HG03442 (cell line): ENCODE measurements around the gene HNRNPM.
"Not testable (repeated sequence)": the region's sequence is repeated elsewhere in the genome, so short reads cannot be mapped to it uniquely, and the experiment has no call there.

Experiments
- ATAC-seq: cut with Tn5 transposase; IDR thresholded peaks from one replicate; pipeline ENCODE4 v1.9.1; 2021; ENCODE audit warnings: mild to moderate bottlenecking, moderate library complexity; ENCODE audit not compliant: unreplicated experiment

Gene HNRNPM

DNA sequence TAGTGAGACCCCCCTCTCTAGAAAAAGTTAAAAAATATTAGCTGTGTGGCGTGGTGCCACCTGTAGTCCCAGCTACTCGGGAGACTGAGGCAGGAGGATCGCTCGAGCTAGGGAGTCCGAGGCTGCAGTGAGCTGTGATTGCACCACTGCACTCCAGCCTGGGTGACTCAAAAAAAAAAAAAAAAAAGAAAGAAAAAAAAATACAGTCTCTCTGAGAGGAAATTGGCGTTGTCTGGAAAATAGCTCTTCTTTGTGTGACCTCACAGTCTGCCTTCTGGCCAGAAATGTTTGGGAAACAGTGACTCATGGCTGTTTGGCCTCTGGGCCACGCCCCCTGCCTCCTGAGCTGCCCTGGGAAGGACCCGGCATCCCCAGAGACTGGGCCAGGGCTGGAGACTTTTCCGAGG lies 21.0 kb upstream of the HNRNPM start:
- no peak for ATAC-seq

DNA sequence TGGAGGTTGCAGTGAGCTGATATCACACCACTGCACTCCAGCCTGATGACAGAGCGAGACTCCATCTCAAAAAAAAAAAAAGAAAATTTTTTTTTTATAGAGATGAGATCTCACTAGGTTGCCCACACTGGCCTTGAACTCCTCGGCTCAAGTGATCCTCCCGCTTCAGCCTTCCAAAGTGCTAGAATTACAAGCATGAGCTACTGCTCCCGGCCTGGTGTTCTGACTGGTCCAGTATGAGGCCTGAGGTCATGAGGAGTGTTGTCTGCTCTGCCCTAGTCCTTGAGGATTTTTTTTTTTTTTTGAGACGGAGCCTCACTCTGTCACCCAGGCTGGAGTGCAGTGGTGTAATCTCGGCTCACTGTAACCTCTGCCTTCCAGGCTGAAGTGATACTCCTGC lies 19.4 kb upstream of the HNRNPM start:
- ATAC-seq: not testable (repeated sequence)

DNA sequence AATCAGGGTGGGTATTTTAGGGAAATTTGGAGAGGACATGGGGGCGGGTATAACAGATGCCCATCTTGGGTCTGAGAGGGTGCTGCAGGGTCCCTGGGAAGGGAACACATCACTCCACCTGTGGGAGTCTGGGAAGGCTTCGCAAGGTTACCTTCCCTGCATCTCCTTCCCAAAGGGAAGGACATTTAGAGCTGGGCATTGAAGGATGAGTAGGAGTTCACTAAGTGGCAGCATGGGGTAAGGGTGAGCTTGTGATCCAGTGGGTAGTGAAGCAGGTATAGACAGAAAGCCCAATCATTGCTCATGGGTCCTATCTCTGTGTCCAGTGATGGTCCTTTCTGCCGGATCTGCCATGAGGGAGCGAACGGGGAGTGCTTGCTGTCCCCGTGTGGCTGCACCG lies 18.5 kb upstream of the HNRNPM start:
- ATAC-seq: no peak

DNA sequence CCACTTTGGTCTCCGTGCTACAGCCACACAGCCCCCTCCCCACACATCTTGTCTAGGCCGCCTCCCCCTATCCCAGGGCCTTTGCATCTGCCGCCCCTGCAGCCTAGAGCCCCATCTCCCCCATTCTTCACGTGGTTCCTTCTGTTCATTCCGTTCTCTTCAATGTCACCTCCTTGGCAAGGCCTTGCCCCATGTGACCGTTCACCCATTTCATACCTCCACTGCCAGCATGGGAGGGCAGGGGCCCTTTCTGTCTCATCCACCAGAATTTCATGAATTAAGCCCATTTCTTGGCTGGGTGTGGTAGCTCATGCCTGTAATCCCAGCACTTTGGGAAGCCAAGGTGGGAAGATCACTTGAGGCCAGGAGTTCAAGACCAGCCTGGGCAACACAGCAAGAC lies 15.7 kb upstream of the HNRNPM start:
- no peak for ATAC-seq

DNA sequence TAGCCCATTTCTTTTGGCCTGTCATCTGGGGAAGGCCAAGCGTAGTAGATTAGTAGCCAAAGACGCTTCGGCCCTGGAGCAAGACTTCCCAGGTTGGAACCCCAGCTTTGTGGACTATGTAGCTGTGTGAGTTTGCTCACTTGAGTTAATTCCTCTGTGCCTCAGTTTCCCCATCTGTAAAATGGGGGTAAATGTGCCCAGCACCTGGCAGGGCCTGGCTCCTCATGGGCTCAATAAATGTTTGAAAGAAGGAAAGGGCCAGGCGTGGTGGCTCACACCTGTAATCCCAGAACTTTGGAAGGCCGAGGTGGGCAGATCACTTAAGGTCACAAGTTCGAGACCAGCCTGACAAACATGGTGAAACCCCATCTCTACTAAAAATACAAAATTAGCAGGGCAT lies 14.9 kb upstream of the HNRNPM start:
- ATAC-seq: no peak

DNA sequence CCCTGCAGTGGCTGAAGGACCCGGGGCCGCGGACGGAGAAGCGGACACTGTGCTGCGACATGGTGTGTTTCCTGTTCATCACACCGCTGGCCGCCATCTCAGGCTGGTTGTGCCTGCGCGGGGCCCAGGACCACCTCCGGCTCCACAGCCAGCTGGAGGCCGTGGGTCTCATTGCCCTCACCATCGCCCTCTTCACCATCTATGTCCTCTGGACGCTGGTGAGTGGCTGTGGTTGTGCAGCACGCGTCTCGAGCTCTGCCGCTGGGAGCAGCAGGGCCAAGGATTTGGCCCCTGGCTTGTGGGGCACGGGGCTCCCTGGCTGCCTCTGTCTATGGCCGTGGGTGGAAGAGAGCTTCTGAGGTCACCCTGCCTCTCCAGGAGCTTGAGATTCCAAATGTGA lies 14.1 kb upstream of the HNRNPM start:
- ATAC-seq: no peak

DNA sequence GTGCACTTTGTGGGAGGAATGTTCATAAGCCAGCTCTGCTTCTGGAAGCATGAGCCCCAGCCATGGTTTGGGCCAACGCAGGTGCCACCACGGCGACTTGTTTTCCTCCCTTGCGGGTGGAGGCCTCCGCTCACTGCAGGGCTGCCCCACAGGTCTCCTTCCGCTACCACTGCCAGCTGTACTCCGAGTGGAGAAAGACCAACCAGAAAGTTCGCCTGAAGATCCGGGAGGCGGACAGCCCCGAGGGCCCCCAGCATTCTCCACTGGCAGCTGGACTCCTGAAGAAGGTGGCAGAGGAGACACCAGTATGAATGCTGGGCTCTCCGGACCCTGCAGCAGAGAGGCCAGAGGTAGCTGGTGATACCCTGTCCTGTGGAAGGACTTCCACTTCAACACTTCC lies 6.5 kb upstream of the HNRNPM start:
- ATAC-seq: no peak

DNA sequence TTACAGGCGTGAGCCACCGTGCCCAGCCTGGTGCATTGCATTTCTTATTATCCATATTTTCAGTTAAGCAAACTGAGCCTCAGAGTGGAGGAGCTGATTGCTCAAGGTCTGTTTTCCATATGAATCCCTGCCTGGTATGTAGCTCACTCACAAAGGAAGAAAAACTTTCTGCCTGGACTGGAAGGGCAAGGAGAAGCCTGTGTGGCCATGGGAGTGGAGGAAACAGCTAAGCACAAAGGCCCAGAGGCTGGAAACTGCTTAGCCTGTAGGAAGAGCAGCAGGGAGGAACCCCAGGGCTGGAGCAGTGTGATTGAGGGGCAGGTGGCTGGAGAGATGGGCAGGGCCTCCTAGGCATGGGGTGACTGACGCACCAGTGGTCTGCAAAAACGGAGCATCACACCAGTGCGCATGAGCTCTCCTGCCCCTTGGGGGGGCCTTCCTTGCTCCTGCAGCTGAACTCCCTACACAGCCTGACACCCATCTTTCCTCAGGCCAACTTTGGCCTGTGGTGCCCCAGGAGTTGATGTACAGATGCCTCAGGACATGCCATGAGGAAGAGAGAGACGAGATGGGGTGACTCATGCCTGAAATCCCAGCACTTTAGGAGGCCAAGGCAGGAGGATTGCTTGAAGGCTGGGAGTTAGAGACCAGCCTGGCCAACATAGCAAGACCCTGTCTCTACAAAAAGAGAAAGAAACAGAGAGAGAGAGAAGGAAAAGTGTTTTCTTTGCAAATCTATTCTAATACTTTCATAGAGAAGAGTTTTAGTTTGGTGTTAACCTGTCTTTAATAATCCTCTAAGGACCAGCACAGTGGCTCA lies 2.8 kb upstream of the HNRNPM start:
- ATAC-seq: no peak

DNA sequence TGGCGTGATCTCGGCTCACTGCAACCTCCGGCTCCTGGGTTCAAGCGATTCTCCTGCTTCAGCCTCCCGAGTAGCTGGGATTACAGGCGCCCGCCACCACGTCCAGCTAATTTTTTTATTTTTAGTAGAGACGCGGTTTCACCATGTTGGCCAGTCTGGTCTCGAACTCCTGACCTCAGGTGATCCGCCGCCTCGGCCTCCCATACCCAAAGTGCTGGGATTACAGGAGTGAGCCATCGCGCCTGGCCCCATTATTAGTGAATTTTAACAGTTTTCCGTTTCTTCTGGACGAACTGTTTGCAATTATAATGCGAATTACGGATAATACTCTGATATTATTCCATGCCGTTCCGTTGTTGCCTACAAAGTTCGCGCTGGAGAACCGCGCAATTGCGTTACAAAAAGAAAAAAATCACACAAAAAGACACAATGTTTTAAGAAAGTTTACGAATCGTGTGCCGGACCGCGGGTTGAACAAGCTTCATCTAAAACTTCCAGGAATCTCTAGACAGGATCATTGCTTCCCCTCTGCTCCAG lies 567 bp upstream of the HNRNPM start:
- ATAC-seq: not testable (repeated sequence)

DNA sequence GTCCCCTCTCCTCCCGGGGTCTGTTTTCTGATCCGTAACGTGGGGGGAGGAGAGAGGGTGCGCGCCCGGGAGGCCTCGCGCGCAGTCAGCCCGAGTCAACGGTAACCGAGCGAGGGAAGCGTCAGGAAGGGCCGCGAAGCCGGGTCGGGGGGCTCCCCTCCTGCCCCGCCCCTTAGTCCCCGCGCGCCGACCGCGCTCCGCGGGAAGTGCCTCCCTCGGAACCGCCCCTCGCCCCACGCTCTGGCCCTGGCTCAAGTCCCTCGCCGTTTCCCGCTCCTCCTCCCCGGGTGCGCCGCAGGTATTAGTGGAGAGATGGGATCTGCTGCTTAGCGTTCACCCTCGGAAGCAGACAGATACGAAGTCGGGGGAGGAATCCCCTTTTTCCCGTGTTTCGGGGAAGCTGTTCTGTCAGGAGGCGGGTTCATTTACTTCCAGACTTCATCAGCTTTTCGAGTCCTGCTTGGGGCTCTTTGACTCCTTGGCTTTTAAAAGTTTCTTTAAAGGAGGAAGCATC lies 770 bp downstream of the HNRNPM start:
- ATAC-seq: peak; percentile 11

DNA sequence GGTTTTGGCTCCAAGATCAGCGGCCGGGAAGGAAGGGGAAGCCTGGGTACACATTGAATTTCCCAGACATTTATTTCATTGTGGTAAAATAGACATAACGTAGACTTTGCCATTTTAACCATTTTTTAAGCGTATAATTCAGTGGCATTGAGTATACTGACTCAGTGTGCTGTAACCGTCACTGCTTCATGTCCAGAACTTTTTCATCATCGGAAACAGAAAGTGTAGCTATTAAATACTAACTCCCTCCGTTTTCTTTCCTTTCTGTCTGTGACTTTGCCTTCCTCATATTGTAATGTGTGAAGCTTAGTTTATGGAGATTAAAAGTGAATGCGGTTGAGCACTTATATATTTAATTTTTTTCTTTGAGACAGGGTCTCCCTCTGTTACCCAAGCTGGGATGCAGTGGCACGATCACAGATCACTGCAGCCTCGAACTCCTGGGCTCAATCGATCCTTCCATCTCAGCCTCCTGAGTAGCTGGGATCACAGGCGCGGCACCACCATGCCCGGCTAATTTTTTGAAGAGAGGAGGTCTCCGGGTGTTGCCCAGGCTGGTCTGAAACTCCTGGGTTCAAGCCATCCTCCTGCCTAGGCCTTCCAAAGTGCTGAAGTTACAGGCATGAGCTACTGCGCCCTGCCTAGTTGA lies 1.4 kb downstream of the HNRNPM start:
- ATAC-seq: no peak

DNA sequence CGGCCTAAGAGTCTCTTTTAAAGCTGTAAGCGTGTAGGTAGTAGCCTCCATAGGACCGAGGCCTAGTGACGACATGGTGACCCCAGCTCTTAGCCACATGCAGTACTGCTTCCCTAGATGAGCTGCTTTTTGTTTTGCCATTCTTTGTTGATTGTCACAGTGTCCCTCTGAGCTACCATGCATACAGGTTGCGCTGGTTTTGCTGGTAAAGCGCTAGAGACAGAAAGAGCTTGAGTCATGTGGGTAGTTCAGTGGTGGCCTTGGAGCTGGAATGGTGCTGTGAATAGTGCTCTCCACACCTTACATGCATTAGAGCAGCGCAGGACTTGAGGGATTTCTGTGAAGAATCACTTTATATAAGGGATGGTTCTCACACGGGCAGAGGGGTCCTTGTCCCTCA lies 5.1 kb downstream of the HNRNPM start:
- no peak for ATAC-seq

DNA sequence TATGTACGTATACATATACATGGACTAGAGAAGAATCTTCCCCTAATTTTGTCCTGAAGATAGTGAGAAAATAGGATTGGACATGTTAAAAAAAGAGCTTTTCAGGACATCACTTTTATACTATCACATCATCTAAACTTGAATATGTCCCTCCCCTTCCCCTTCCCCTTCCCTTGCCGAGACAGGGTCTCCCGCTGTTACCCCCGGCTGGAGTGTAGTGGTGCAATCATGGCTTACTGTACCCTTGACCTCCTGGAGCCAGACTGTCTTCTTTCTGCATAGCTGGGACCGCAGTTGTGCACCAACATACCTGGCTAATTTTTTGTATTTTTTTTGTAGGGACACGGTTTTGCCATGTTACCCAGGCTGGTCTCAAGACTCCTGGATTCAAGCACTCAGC lies 6.6 kb downstream of the HNRNPM start:
- no peak for ATAC-seq

DNA sequence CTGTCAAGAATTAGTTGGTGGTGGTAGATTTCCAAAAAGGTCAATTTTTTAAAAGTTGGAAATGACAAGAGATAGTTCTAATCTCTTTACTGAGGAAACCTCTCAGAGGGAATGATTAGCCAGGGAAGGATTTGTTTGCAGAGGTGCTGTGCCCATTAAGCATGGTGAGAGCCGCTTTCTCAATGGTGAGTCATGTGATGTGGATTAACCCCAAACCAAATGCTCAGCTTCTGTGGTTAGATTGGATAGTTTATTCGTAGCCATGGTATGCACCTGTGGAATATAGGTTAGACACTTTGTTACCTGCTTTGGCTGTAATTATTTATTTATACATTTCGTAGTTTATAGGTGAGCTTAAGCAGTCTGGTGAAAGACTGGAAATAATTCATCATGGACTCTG lies 7.1 kb downstream of the HNRNPM start:
- ATAC-seq: no peak

DNA sequence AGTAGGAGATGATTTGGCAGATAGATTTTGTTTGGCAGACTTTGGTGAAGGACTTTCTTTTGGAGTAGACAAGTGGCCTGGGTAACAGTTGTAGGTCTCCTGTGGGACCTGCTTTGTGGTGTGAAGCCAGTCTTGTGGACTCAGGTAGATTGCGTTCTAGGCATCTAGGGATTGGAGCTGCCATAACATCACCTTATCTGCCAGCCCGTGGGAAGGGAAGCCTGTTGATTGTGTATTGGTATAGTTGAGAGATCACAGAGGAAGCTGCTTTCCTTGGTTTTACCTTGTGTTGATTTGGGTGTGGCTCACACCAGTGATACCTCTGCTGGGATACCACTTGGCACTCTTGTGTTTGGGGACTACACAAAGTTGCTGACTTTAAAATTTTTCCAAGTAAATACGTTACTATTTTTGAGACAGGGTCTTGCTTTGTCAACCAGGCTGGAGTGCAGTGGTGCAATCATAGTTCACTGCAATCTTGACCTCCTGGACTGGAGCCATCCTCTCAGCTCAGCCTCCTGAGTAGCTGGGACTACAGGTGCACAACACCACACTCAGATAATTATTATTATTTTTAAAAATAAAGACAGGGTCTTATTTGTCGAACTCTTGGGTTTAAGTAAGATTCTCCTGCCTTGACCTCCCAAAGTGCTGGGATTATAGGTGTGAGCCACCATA lies 7.8 kb downstream of the HNRNPM start:
- no peak for ATAC-seq

DNA sequence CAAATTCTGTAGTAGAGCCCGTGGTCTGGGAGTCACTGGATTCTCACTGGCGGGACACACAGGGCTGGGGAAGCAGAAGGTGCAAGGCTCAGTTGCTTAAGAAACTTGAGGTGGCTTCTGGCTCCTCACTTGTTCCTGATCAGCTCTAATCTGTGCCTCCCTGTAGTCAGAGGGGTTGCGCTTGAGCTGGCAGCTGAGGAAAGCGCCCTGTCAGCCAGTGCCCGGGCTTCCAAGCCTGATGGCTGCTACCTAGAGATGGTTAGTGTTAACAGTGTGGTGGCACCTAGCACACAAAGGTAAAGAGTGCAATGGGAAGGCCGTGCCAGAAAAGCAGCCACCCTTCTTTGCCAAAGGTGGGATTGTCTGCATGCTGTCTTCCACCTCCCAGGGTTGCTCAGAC lies 8.8 kb downstream of the HNRNPM start:
- no peak for ATAC-seq

DNA sequence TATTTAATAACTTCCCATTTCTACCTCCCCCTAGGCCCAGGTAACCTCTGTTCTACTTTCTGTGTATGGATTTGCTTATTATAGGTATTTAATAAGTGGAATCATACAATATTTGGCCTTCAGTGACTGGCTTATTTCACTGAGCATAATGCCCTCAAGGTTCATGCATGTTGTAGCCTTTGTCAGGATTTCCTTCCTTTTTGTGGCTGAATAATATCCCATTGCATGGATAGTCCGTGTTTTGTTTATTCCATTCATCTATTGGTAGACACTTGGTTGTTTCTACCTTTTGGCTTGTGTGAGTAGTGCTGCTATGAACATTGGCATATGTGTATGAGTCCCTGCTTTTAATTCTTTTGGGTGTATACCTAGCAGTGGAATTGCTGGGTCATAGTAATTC lies 9.4 kb downstream of the HNRNPM start:
- ATAC-seq: no peak

DNA sequence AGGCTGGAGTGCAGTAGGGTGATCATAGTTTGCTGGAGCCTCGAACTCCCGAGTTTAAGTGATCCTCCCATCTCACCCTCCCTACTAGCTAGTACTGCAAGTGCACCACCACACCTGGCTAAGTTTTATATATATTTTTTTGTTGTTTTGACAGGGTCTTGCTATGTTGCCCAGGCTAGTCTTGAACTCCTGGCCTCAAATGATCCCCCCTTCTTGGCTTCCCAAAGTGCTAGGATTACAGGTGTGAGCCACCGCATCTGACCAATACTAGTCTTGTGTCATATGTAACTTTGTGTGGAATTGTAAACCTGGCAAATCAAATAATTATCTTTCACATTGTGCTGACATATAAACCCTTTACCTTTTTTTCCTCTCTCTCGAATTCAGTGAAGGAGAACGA lies 10.2 kb downstream of the HNRNPM start:
- no peak for ATAC-seq

DNA sequence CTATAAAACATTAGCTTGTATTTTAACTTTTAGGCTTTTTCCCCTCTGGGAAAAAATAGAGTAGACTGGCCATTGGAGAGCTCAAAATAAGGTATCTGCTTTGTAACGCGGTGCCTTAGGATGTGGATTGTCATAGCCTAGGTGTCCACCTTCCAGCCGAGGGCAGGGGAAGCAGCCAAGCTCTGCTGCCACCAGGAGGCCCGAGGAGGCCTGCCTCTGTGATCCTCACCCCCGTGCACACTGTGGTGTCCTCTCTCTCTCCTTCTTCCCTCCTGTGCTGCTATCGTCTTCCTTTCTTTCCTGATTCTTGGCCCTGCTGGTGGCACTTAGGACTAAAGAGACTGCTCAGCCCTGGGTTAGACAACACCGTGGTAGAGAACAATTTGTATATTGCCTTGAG lies 11.3 kb downstream of the HNRNPM start:
- no peak for ATAC-seq

DNA sequence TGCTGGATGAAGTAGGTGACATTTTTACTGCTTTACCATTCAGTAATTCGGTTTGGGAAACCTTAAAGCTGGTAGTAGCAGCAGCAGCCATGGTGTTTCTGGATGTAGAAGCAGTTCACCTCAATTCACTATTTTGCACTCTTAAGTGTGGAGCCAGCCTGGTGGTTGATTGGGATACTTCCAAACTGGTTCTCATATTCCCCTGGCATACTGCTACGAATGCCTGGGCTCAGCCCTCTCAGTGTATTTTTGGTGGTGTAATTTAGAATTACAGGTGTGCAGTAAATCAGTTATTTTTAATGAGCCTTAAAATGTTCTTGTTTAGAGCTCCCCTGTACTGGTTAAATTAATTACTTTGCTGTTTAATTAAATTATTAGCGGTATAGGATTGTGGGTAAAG lies 12.4 kb downstream of the HNRNPM start:
- no peak for ATAC-seq

DNA sequence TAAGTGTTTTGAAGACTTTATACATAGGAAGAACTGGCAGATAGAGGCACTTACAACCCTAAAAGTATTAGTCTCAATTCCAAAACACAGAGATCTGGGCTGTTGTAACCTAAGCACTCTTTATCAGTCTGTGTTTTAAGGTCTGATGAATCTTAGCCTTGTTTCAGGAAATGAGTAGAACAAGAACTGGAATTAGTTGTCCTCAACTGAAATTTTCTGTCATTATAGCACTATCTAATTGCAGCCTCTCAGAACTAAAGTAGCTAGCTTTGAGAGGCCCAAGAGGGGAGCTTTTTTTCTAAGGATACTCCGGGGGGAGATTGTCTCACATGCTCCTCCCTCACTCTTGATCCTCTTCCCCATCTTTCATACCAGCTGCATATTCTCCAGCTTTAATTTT lies 13.1 kb downstream of the HNRNPM start:
- no peak for ATAC-seq

DNA sequence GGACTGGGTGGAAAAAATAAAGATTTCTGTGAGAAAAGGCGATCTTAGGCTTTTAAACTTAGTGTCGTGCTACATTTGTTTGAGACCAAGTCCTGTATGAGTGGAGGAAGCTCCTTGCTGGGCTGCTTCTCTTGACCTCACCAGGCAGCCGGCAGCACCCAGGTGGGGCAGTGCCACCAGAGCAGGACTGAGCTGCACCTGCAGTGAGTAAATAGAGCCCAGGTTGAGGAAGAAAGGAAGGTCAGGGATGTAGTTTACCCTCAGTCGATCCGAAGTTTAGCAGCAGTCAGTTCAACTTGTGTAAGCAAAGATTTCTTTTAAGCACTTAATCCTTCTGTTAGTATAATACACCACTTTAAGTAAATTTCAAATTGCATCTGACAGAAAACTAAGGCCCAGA lies 13.6 kb downstream of the HNRNPM start:
- ATAC-seq: no peak
